Suprapubic skin (tissue), 4 donors: Measurements from ENCODE around the gene SCNN1B. TPM values are rescaled to one million over a fixed set of nuclear protein-coding genes. Genes with fewer than 3 reads are reported as not detected.

Source experiments
- DNase-seq, 2 donors: peaks; one replicate each; pipeline ENCODE4 v3.0.0-alpha.2; 2019; ENCODE audit warnings: low spot score in 2 of 2
- H3K27ac ChIP-seq: fragments of 200-600 bp; sonication (generic); one replicate; pipeline ENCODE4 v1.5.1; 2019
- H3K27me3 ChIP-seq: fragments of 200-600 bp; sonication (generic); one replicate; pipeline ENCODE4 v1.5.1; 2019
- H3K36me3 ChIP-seq: fragments of 200-600 bp; sonication (generic); one replicate; pipeline ENCODE4 v1.5.1; 2019
- H3K4me1 ChIP-seq: fragments of 200-600 bp; sonication (generic); one replicate; pipeline ENCODE4 v1.5.1; 2019
- H3K4me3 ChIP-seq: fragments of 200-600 bp; sonication (generic); one replicate; pipeline ENCODE4 v1.5.1; 2019; ENCODE audit warnings: mild to moderate bottlenecking
- H3K9me3 ChIP-seq: fragments of 200-600 bp; sonication (generic); one replicate; pipeline ENCODE4 v1.5.1; 2019
- EP300 ChIP-seq: sonication (generic); formaldehyde crosslinking; IDR thresholded peaks from one replicate; pipeline ENCODE4 v1.6.1; 2017; ENCODE audit warnings: antibody characterized with exemption
- POLR2A ChIP-seq, 2 donors: fragments of 450-650 bp; IDR thresholded peaks; one replicate each; pipeline ENCODE4 v1.6.1; 2017; ENCODE audit warnings: antibody characterized with exemption in 2 of 2, mild to moderate bottlenecking in 2 of 2, moderate library complexity in 2 of 2
- POLR2AphosphoS5 ChIP-seq, 3 donors: sonication (generic); formaldehyde crosslinking; IDR thresholded peaks; one replicate each; pipeline ENCODE4 v1.6.1; 2017; ENCODE audit warnings: antibody characterized with exemption in 3 of 3
- WGBS: methylation state at CpG from one replicate; pipeline ENCODE4 v1.1.5; 2018; 5-methylcytosine and 5-hydroxymethylcytosine counted together
- total RNA-seq, 4 donors: library from RNA; depleted of rRNA; stranded (reverse); fragments of >200 nt; gene quantifications; one replicate each; pipeline ENCODE4 v1.1.0, GENCODE V29; 2016
- TF ChIP-seq, protein P1 (sequence below), 2 donors: fragments of 200-600 bp in 1 of 2; fragments of 450-650 bp in 1 of 2; sonication (generic) in 1 of 2; IDR thresholded peaks; one replicate each; pipeline ENCODE4 v1.5.1; 2016 to 2019; ENCODE audit warnings: antibody characterized with exemption in 2 of 2, mild to moderate bottlenecking in 1 of 2, moderate library complexity in 1 of 2

Gene SCNN1B
- total RNA-seq, 4 donors from 2014 or later: 36.8 to 73.6 (median 64.1) TPM

DNA sequence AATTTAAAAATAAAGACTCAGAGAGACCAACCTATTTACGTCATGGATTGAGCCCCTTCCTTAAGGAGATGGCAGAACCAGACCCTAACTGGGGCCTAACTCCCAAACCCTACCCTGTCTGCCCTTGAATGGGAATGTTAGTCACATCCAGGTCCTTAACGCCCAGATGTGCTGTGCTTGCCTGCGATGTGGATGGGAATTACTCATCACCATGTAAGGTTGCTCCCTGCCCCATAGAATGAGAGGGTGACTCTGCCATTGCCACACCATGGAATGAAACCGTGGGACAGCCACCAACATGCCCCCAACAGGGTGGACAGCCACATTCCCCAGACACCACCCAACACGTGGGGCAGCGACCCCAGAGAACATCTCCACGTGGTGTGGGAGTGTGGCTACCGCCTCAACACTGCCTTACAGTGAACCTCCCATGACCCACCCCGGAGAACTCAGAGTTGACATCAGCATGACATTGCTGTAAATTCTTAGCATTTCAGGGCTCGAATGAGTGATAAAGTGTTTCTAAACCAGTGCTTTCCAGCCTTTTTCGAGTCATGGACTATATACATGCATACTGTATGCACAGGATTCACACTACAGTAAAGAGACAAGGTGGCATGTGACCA is 31.8 kb downstream of the SCNN1B start:
- WGBS: 76% methylated on average over 5 of the region's 11 CpGs
- Histone ChIP-seq H3K9me3 (no peaks in the 10 kb centered on the region), H3K27ac (no peak overlapping the region), H3K4me3 (no peak overlapping the region), H3K36me3 (no peaks in the 10 kb centered on the region), H3K4me1 (peaks cover 5% of the 10 kb centered on the region), H3K27me3 (no peaks in the 10 kb centered on the region)
- DNase-seq: no peak
- TF ChIP-seq POLR2A (IDR thresholded peaks at IDR 0.05): no peak
- TF ChIP-seq POLR2AphosphoS5 (IDR thresholded peaks at IDR 0.05): no peak
- TF ChIP-seq, protein P1, sequence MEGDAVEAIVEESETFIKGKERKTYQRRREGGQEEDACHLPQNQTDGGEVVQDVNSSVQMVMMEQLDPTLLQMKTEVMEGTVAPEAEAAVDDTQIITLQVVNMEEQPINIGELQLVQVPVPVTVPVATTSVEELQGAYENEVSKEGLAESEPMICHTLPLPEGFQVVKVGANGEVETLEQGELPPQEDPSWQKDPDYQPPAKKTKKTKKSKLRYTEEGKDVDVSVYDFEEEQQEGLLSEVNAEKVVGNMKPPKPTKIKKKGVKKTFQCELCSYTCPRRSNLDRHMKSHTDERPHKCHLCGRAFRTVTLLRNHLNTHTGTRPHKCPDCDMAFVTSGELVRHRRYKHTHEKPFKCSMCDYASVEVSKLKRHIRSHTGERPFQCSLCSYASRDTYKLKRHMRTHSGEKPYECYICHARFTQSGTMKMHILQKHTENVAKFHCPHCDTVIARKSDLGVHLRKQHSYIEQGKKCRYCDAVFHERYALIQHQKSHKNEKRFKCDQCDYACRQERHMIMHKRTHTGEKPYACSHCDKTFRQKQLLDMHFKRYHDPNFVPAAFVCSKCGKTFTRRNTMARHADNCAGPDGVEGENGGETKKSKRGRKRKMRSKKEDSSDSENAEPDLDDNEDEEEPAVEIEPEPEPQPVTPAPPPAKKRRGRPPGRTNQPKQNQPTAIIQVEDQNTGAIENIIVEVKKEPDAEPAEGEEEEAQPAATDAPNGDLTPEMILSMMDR (IDR thresholded peaks at IDR 0.05): no peak
- TF ChIP-seq EP300: no peak

DNA sequence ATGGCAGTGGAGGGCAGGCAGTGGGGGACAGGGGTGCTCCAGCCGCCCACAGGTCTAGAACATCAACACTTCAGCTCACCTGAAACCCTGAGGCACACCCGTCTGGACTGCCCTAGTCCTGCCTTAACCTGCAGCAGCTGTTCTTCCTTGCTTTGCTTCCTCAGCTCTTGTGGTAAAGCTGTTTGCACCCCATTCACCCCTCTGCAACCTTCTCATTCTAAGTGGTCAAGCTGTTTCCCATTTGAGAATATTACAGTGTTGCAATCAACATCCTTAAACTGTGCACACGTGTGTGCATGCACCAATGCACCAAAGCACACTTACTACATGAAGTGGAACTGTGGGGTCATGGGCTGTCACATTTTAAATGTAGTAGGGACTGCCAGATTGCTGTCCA is 32.4 kb downstream of the SCNN1B start:
- Histone ChIP-seq H3K9me3 (no peaks in the 10 kb centered on the region), H3K4me1 (peaks cover 5% of the 10 kb centered on the region), H3K36me3 (no peaks in the 10 kb centered on the region), H3K4me3 (no peak overlapping the region), H3K27ac (no peak overlapping the region), H3K27me3 (no peaks in the 10 kb centered on the region)
- no peak for DNase-seq
- TF ChIP-seq POLR2A (IDR thresholded peaks at IDR 0.05): no peak
- TF ChIP-seq, protein P1 (IDR thresholded peaks at IDR 0.05): no peak
- TF ChIP-seq POLR2AphosphoS5 (IDR thresholded peaks at IDR 0.05): no peak
- TF ChIP-seq EP300: no peak
- WGBS: 44% methylated on average over 3 of the region's 3 CpGs

DNA sequence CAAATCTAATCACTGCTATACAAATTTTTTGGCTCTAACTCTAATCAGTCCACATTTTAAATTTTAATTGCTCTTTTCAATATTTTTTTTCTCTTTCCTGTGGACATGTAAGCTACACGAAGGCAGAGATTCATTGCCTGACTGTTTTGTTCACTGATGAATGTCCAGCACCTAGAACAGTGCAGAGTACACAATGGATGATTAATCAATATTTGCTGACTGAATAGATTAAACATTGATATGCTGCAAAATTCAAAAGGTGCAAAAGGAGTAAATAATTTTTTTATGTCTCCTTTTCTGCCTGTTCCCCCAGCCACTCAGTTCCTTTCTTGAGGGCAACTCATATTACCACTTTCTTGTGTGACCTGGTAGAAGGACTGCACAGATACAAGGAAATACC is 32.8 kb downstream of the SCNN1B start:
- Histone ChIP-seq H3K27ac (no peak overlapping the region), H3K4me3 (no peak overlapping the region), H3K27me3 (no peaks in the 10 kb centered on the region), H3K36me3 (no peaks in the 10 kb centered on the region), H3K4me1 (peaks cover 5% of the 10 kb centered on the region), H3K9me3 (no peaks in the 10 kb centered on the region)
- DNase-seq: no peak
- TF ChIP-seq, protein P1 (IDR thresholded peaks at IDR 0.05): no peak
- 36% methylated on average over 1 of the region's 1 CpG for WGBS

DNA sequence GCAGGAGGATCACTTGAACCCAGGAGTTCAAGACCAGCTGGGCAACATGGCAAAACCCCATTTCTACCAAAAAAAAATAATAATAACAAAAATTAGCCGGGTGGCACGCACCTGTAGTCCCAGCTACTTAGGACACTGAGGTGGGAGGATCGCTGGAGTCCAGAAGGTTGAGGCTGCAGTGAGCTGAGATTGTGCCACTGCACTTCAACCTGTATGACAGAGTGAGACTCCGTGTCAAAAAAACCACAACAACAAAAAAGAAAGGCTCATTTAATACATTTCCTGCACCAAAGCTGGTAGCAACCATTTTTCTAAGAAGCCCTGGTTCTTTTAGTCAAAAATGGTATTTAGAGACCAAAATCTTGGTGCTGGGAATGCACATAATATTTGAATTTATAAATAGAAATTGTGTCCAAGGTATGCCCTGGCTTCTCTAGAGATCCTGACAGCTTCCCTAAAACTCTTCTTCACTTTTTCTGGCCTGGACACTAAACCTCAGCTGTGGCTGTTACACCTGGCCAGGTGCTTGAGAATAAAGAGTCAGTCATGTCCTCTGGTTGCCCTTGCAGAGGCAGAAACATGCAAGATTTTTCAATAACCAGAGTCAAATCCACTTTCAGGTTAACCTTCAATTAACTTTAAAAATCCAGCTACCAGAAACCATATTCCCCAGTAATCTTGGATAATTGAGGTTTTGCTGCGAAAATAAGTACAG is 35.9 kb downstream of the SCNN1B start:
- Histone ChIP-seq H3K4me1 (peaks cover 5% of the 10 kb centered on the region), H3K27me3 (no peaks in the 10 kb centered on the region), H3K9me3 (no peaks in the 10 kb centered on the region), H3K4me3 (no peak overlapping the region), H3K27ac (no peak overlapping the region), H3K36me3 (no peaks in the 10 kb centered on the region)
- 88% methylated on average over 5 of the region's 5 CpGs for WGBS
- TF ChIP-seq POLR2A (IDR thresholded peaks at IDR 0.05) (no peak), EP300 (no peak), POLR2AphosphoS5 (IDR thresholded peaks at IDR 0.05) (no peak)
- TF ChIP-seq, protein P1 (IDR thresholded peaks at IDR 0.05): no peak
- DNase-seq: no peak

DNA sequence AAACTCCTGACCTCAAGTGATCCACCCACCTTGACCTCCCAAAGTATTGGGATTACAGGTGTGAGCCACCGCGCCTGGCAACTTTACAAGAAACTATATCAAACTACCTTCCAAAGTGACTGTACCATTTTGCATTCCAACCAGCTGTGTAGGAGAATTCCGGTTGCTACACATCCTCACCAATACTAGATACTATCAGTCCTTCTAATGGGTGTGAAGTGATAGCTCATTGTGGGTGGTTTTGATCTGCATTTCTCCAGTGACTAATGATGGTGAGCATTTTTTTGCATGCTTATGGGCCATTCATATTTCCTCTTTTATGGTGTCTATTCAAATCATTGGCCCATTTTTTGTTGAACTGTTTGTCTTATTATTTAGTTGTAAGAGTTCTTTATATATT is 37.7 kb downstream of the SCNN1B start:
- Histone ChIP-seq H3K9me3 (no peaks in the 10 kb centered on the region), H3K4me3 (no peak overlapping the region), H3K36me3 (no peaks in the 10 kb centered on the region), H3K27ac (no peak overlapping the region), H3K27me3 (no peaks in the 10 kb centered on the region), H3K4me1 (no peaks in the 10 kb centered on the region)
- WGBS: 81% methylated on average over 3 of the region's 3 CpGs
- TF ChIP-seq POLR2AphosphoS5 (IDR thresholded peaks at IDR 0.05) (no peak), EP300 (no peak), POLR2A (IDR thresholded peaks at IDR 0.05) (no peak)
- TF ChIP-seq, protein P1 (IDR thresholded peaks at IDR 0.05): no peak
- DNase-seq: no peak
